Right ventricle myocardium superior (tissue), 1 donor: ENCODE measurements around the gene TUBGCP3. TPM values are rescaled to one million over a fixed set of nuclear protein-coding genes. Genes with fewer than 3 reads are reported as not detected.

Experiments used
- ATAC-seq: fragments of 200-7000 bp; cut with Tn5 transposase; one replicate; pipeline ENCODE4 v1.9.1; 2020; ENCODE audit warnings: mild to moderate bottlenecking; ENCODE audit not compliant: poor library complexity
- DNase-seq: peaks from one replicate; pipeline ENCODE4 v3.0.0-alpha.2; 2020
- intact Hi-C: fragments of 100-400 bp; cut with DNase I; formaldehyde crosslinking; loops from one replicate; pipeline ENCODE4 v1.11.2; 2022
- total RNA-seq: library from RNA; stranded (reverse); fragmentation: NEBNext Ultra II Directional; extraction: Animal tissue kit (Norgen Biotek cat#: 25700); gene quantifications from one replicate; pipeline ENCODE4 v1.2.1, GENCODE V29; 2021
- donor health status: DM: no; HTN: yes; CAD: no; lungs with severe emphysema.

TUBGCP3 gene
- total RNA-seq, 1 donor from 2014 or later = 14.1 TPM

GRCh38 chr13:112586334-112586960 lies 1.5 kb downstream of the TUBGCP3 start:
- no peak for ATAC-seq
- no peak for DNase-seq
- intact Hi-C loops = no loop called here

GRCh38 chr13:112583592-112584277 lies 4.2 kb downstream of the TUBGCP3 start:
- DNase-seq = peak; percentile 54
- intact Hi-C loops = no loop called here
- no peak for ATAC-seq

GRCh38 chr13:112582263-112582662 lies 5.7 kb downstream of the TUBGCP3 start:
- ATAC-seq = peak; percentile 16
- no peak for DNase-seq
- intact Hi-C loops = no loop called here

- intact Hi-C loops = no loop called here
- DNase-seq (no peak), ATAC-seq (peak; percentile 24)
These were observed 7.0 kb downstream of the TUBGCP3 start for GRCh38 chr13:112580912-112581311.

- ATAC-seq (no peak), DNase-seq (no peak)
- intact Hi-C loops = no loop called here
These were observed 7.7 kb downstream of the TUBGCP3 start for GRCh38 chr13:112580211-112580610.

- DNase-seq (no peak), ATAC-seq (no peak)
- intact Hi-C loops = no loop called here
These were observed 8.6 kb downstream of the TUBGCP3 start for GRCh38 chr13:112579310-112579843.

GRCh38 chr13:112576768-112577167 lies 11.2 kb downstream of the TUBGCP3 start:
- DNase-seq (no peak), ATAC-seq (no peak)
- intact Hi-C loops = no loop called here

GRCh38 chr13:112576191-112576590 lies 11.8 kb downstream of the TUBGCP3 start:
- no peak for DNase-seq
- ATAC-seq = no peak
- intact Hi-C loops = no loop called here

GRCh38 chr13:112575675-112576074 lies 12.3 kb downstream of the TUBGCP3 start:
- intact Hi-C loops = no loop called here
- no peak for DNase-seq
- no peak for ATAC-seq

GRCh38 chr13:112574834-112575613 lies 12.9 kb downstream of the TUBGCP3 start:
- ATAC-seq = no peak
- intact Hi-C loops = no loop called here
- DNase-seq = no peak

- DNase-seq = no peak
- no peak for ATAC-seq
- intact Hi-C loops = no loop called here
These were observed 13.5 kb downstream of the TUBGCP3 start for GRCh38 chr13:112574416-112574815.

GRCh38 chr13:112573710-112574109 lies 14.2 kb downstream of the TUBGCP3 start:
- intact Hi-C loops = no loop called here
- DNase-seq = no peak
- no peak for ATAC-seq

GRCh38 chr13:112572366-112572765 lies 15.6 kb downstream of the TUBGCP3 start:
- ATAC-seq = no peak
- DNase-seq = no peak
- intact Hi-C loops = no loop called here

- no peak for DNase-seq
- ATAC-seq = no peak
- intact Hi-C loops = no loop called here
These were observed 18.1 kb downstream of the TUBGCP3 start for GRCh38 chr13:112569821-112570220.

- DNase-seq (no peak), ATAC-seq (no peak)
- intact Hi-C loops = no loop called here
These were observed 20.6 kb downstream of the TUBGCP3 start for GRCh38 chr13:112567161-112567862.

GRCh38 chr13:112562786-112563383 lies 25.1 kb downstream of the TUBGCP3 start:
- intact Hi-C loops = no loop called here

GRCh38 chr13:112562254-112562653 lies 25.7 kb downstream of the TUBGCP3 start:
- DNase-seq (no peak), ATAC-seq (no peak)
- intact Hi-C loops = no loop called here

More at GRCh38 chr13:112562786-112563383, 25.1 kb downstream of the TUBGCP3 start:
- DNase-seq = no peak
- ATAC-seq = no peak

- intact Hi-C loops = no loop called here
- DNase-seq (no peak), ATAC-seq (no peak)
These were observed 26.5 kb downstream of the TUBGCP3 start for GRCh38 chr13:112561478-112561877.
